GM21390 (cell line): ENCODE measurements around the gene MOGAT2.
"Not testable (repeated sequence)": the region's sequence is repeated elsewhere in the genome, so short reads cannot be mapped to it uniquely, and the experiment has no call there.

Experiments
- ATAC-seq: cut with Tn5 transposase; IDR thresholded peaks from one replicate; pipeline ENCODE4 v1.9.1; 2021; ENCODE audit not compliant: unreplicated experiment

The MOGAT2 gene

GRCh38 chr11:75754933-75755332, 37.3 kb downstream of the MOGAT2 start:
- not testable (repeated sequence) for ATAC-seq

GRCh38 chr11:75757651-75758050, 40.0 kb downstream of the MOGAT2 start:
- ATAC-seq = no peak

- no peak for ATAC-seq
Measured at GRCh38 chr11:75759832-75760231, 42.2 kb downstream of the MOGAT2 start.

GRCh38 chr11:75760243-75760642, 42.6 kb downstream of the MOGAT2 start:
- ATAC-seq = no peak

GRCh38 chr11:75760710-75761493, 43.3 kb downstream of the MOGAT2 start:
- ATAC-seq = no peak

- ATAC-seq = no peak
Measured at GRCh38 chr11:75762158-75762557, 44.5 kb downstream of the MOGAT2 start.

- no peak for ATAC-seq
Measured at GRCh38 chr11:75762885-75763284, 45.2 kb downstream of the MOGAT2 start.

GRCh38 chr11:75763846-75764245, 46.2 kb downstream of the MOGAT2 start:
- no peak for ATAC-seq

GRCh38 chr11:75765116-75765515, 47.5 kb downstream of the MOGAT2 start:
- ATAC-seq = no peak

- ATAC-seq = no peak
Measured at GRCh38 chr11:75766443-75767227, 49.0 kb downstream of the MOGAT2 start.

- ATAC-seq = no peak
Measured at GRCh38 chr11:75767228-75767572, 49.6 kb downstream of the MOGAT2 start.

GRCh38 chr11:75767793-75768111, 50.1 kb downstream of the MOGAT2 start:
- no peak for ATAC-seq

GRCh38 chr11:75768112-75768908, 50.7 kb downstream of the MOGAT2 start, which contains the start of gene DGAT2:
Gene DGAT2, plus strand, starts transcription at chr11:75768778. Its CDS starts 214 bp downstream, at chr11:75768992.
- ATAC-seq = peak; percentile 61

- ATAC-seq = no peak
Measured at GRCh38 chr11:75768909-75769771, 51.5 kb downstream of the MOGAT2 start.

GRCh38 chr11:75770102-75770501, 52.5 kb downstream of the MOGAT2 start:
- no peak for ATAC-seq

- ATAC-seq = no peak
Measured at GRCh38 chr11:75771646-75772410, 54.2 kb downstream of the MOGAT2 start.

- ATAC-seq = peak; percentile 78
Measured at GRCh38 chr11:75773595-75774353, 56.1 kb downstream of the MOGAT2 start.

- no peak for ATAC-seq
Measured at GRCh38 chr11:75775056-75775455, 57.4 kb downstream of the MOGAT2 start.

GRCh38 chr11:75776546-75776945, 58.9 kb downstream of the MOGAT2 start:
- no peak for ATAC-seq
